Ishikawa (cell line): ENCODE data around the gene OGT.

Experiments
- NFIC ChIP-seq: IDR thresholded peaks from 2 replicates; pipeline ENCODE4 v1.6.1; 2012
- TF ChIP-seq, protein P1 (sequence below): IDR thresholded peaks from 2 replicates; pipeline ENCODE4 v1.6.1; 2012

- TF ChIP-seq, protein P1, sequence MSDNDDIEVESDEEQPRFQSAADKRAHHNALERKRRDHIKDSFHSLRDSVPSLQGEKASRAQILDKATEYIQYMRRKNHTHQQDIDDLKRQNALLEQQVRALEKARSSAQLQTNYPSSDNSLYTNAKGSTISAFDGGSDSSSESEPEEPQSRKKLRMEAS, result no peak
- no peak for TF ChIP-seq NFIC
Measured at GRCh38 chrX:71558920-71559319, 26.0 kb downstream of the OGT start.
